Stimulated activated CD4-positive, alpha-beta T cell treated with anti-CD3 and anti-CD28 coated beads, Interleukin-15, amount 100 ng/mL, for 24 hours (primary cell): Measurements from ENCODE around the gene SPATA1.
"Not testable (repeated sequence)": the region's sequence is repeated elsewhere in the genome, so short reads cannot be mapped to it uniquely, and the experiment has no call there.

Source experiments
- DNase-seq: peaks from one replicate; pipeline ENCODE4 v3.0.0-alpha.2; 2020

SPATA1 gene

GRCh38 chr1:84506002-84506728 is at the start of gene SPATA1, which contains the start of gene GNG5:
SPATA1 (plus strand) TSS chr1:84506386; CDS start chr1:84516360, 9,974 bp downstream.
GNG5 (minus strand) TSS chr1:84506581; CDS start chr1:84506091, 490 bp downstream.
- peak; percentile 99 for DNase-seq

- DNase-seq, result no peak
Measured at GRCh38 chr1:84462118-84462517, 44.1 kb upstream of the SPATA1 start.

GRCh38 chr1:84467298-84467697 is 38.9 kb upstream of the SPATA1 start:
- no peak for DNase-seq

GRCh38 chr1:84476225-84476624 is 30.0 kb upstream of the SPATA1 start:
- no peak for DNase-seq

GRCh38 chr1:84478876-84479868 is 27.0 kb upstream of the SPATA1 start, which contains the start of gene RPF1:
RPF1 (plus strand) TSS chr1:84479266; CDS start chr1:84479282, 16 bp downstream.
- DNase-seq, result peak; percentile 86

GRCh38 chr1:84479998-84480397 is 26.2 kb upstream of the SPATA1 start:
- DNase-seq, result peak; percentile 10

- no peak for DNase-seq
Measured at GRCh38 chr1:84480650-84481049, 25.5 kb upstream of the SPATA1 start.

GRCh38 chr1:84481317-84481716 is 24.9 kb upstream of the SPATA1 start:
- DNase-seq, result no peak

- no peak for DNase-seq
Measured at GRCh38 chr1:84488107-84488506, 18.1 kb upstream of the SPATA1 start.

GRCh38 chr1:84489766-84490165 is 16.4 kb upstream of the SPATA1 start:
- no peak for DNase-seq

GRCh38 chr1:84492726-84493125 is 13.5 kb upstream of the SPATA1 start:
- no peak for DNase-seq

GRCh38 chr1:84493747-84494146 is 12.4 kb upstream of the SPATA1 start:
- no peak for DNase-seq

GRCh38 chr1:84496498-84496897 is 9.7 kb upstream of the SPATA1 start:
- DNase-seq, result no peak

GRCh38 chr1:84497631-84498275 is 8.4 kb upstream of the SPATA1 start:
- DNase-seq, result no peak

GRCh38 chr1:84502927-84503326 is 3.3 kb upstream of the SPATA1 start:
- DNase-seq, result no peak

- peak; percentile 12 for DNase-seq
Measured at GRCh38 chr1:84504580-84505492, 1.4 kb upstream of the SPATA1 start.

- no peak for DNase-seq
Measured at GRCh38 chr1:84505493-84506001, 639 bp upstream of the SPATA1 start.

- no peak for DNase-seq
Measured at GRCh38 chr1:84506729-84507453, 705 bp downstream of the SPATA1 start.

- not testable (repeated sequence) for DNase-seq
Measured at GRCh38 chr1:84507887-84508286, 1.7 kb downstream of the SPATA1 start.

- DNase-seq, result no peak
Measured at GRCh38 chr1:84508510-84508909, 2.3 kb downstream of the SPATA1 start.

- DNase-seq, result no peak
Measured at GRCh38 chr1:84509029-84509428, 2.8 kb downstream of the SPATA1 start.
